HEK293 (cell line): ENCODE measurements around the gene PSMF1.

Source experiments
- BCL11B ChIP-seq: fragments of 450-650 bp; formaldehyde crosslinking; IDR thresholded peaks from 2 replicates; pipeline ENCODE4 v1.5.1; 2016; ENCODE audit warnings: low read depth, missing biosample characterization, missing genetic modification characterization
- GLI2 ChIP-seq: fragments of 450-650 bp; formaldehyde crosslinking; IDR thresholded peaks from 2 replicates; pipeline ENCODE4; 2017; ENCODE audit warnings: missing biosample characterization, missing genetic modification characterization, low read depth, borderline replicate concordance
- ZBTB7A ChIP-seq: fragments of 450-650 bp; formaldehyde crosslinking; IDR thresholded peaks from 2 replicates; pipeline ENCODE4 v1.5.1; 2016; ENCODE audit warnings: low read depth, missing biosample characterization, missing genetic modification characterization
- ZNF354C ChIP-seq: fragments of 450-650 bp; formaldehyde crosslinking; IDR thresholded peaks from 2 replicates; pipeline ENCODE4 v1.5.1; 2016; ENCODE audit warnings: missing biosample characterization, missing genetic modification characterization, low read depth, borderline replicate concordance
- TF ChIP-seq, protein P1 (sequence below): fragments of 450-650 bp; formaldehyde crosslinking; IDR thresholded peaks from 2 replicates; pipeline ENCODE4 v1.5.1; 2016; ENCODE audit warnings: missing biosample characterization, missing genetic modification characterization

GRCh38 chr20:1210501-1210900, 92.1 kb downstream of the PSMF1 start:
- TF ChIP-seq, protein P1, sequence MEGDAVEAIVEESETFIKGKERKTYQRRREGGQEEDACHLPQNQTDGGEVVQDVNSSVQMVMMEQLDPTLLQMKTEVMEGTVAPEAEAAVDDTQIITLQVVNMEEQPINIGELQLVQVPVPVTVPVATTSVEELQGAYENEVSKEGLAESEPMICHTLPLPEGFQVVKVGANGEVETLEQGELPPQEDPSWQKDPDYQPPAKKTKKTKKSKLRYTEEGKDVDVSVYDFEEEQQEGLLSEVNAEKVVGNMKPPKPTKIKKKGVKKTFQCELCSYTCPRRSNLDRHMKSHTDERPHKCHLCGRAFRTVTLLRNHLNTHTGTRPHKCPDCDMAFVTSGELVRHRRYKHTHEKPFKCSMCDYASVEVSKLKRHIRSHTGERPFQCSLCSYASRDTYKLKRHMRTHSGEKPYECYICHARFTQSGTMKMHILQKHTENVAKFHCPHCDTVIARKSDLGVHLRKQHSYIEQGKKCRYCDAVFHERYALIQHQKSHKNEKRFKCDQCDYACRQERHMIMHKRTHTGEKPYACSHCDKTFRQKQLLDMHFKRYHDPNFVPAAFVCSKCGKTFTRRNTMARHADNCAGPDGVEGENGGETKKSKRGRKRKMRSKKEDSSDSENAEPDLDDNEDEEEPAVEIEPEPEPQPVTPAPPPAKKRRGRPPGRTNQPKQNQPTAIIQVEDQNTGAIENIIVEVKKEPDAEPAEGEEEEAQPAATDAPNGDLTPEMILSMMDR (tag by site-specific recombination) = no peak
- no peak for TF ChIP-seq ZNF354C (tag by site-specific recombination)
- no peak for TF ChIP-seq GLI2 (tag by site-specific recombination)
- TF ChIP-seq BCL11B (tag by site-specific recombination) = no peak
- no peak for TF ChIP-seq ZBTB7A (tag by site-specific recombination)
